Cardiac muscle cell (in vitro differentiated cells and primary cell): ENCODE measurements around the gene NFATC3. TPM values are rescaled to one million over a fixed set of nuclear protein-coding genes. Genes with fewer than 3 reads are reported as not detected.

Experiments used
- DNase-seq, 2 donors: peaks; one replicate each; pipeline versions ENCODE4 v3.0.0 to v3.0.0-alpha.2; 2010 to 2017; ENCODE audit warnings: low read depth in 1 of 2, low spot score in 1 of 2
- H3K27ac ChIP-seq: fragments of 200-600 bp; sonication (generic); 2 replicates; pipeline ENCODE4 v1.5.1; 2016
- H3K27me3 ChIP-seq: fragments of 200-600 bp; sonication (generic); 2 replicates; pipeline ENCODE4 v1.6.0; 2016; ENCODE audit warnings: control low read depth
- H3K36me3 ChIP-seq: fragments of 200-600 bp; sonication (generic); 2 replicates; pipeline ENCODE4 v1.5.1; 2016; ENCODE audit warnings: control low read depth
- H3K4me1 ChIP-seq: fragments of 200-600 bp; sonication (generic); 2 replicates; pipeline ENCODE4 v1.8.1; 2017; ENCODE audit warnings: low read depth, mild to moderate bottlenecking, mixed run types
- H3K4me3 ChIP-seq: fragments of 200-600 bp; sonication (generic); 2 replicates; pipeline ENCODE4 v1.5.1; 2016; ENCODE audit warnings: mild to moderate bottlenecking
- H3K9me3 ChIP-seq: fragments of 200-600 bp; sonication (generic); 2 replicates; pipeline ENCODE4 v1.5.1; 2017; ENCODE audit warnings: low read depth, mild to moderate bottlenecking, control low read depth
- CTCF ChIP-seq: IDR thresholded peaks from 2 replicates; pipeline ENCODE4 v1.5.1; 2012; ENCODE audit warnings: low read depth, mild to moderate bottlenecking, low read length
- polyA plus RNA-seq: library from polyadenylated mRNA; unstranded; fragments of >200 nt; fragmentation: Nextera tagmentation; extraction: Ambion mirVana; gene quantifications from 2 replicates; pipeline ENCODE4 v1.2.1, GENCODE V29; 2016
- total RNA-seq: library from RNA; depleted of rRNA; stranded (reverse); fragments of >200 nt; gene quantifications from 2 replicates; pipeline ENCODE4 v1.2.3, GENCODE V29; 2016

Gene NFATC3
- total and polyA plus RNA-seq, 2 experiments from 2014 or later: 13.6 to 26.2 TPM

GRCh38 chr16:68226116-68226515 lies 140.9 kb downstream of the NFATC3 start:
- no peak overlapping the region for H3K4me3 ChIP-seq
- no peak for TF ChIP-seq CTCF
- H3K36me3 ChIP-seq: no peaks in the 10 kb centered on the region
- no peak for DNase-seq
- H3K4me1 ChIP-seq: peaks cover 11% of the 10 kb centered on the region
- no peaks in the 10 kb centered on the region for H3K9me3 ChIP-seq
- no peaks in the 10 kb centered on the region for H3K27me3 ChIP-seq
- H3K27ac ChIP-seq: no peak overlapping the region

- Histone ChIP-seq H3K9me3 (no peaks in the 10 kb centered on the region), H3K4me1 (peaks cover 11% of the 10 kb centered on the region), H3K27ac (peak overlapping the region; percentile 19), H3K4me3 (no peak overlapping the region), H3K27me3 (no peaks in the 10 kb centered on the region), H3K36me3 (no peaks in the 10 kb centered on the region)
- no peak for TF ChIP-seq CTCF
- DNase-seq: no peak
Measured at GRCh38 chr16:68227183-68227793, 142.1 kb downstream of the NFATC3 start.

- Histone ChIP-seq H3K27ac (peak overlapping the region; percentile 19), H3K4me3 (no peak overlapping the region), H3K27me3 (no peaks in the 10 kb centered on the region), H3K36me3 (no peaks in the 10 kb centered on the region), H3K4me1 (peaks cover 11% of the 10 kb centered on the region), H3K9me3 (no peaks in the 10 kb centered on the region)
- DNase-seq: no peak
- TF ChIP-seq CTCF: no peak
Measured at GRCh38 chr16:68227850-68228553, 142.8 kb downstream of the NFATC3 start.

GRCh38 chr16:68228652-68229051 lies 143.5 kb downstream of the NFATC3 start:
- Histone ChIP-seq H3K36me3 (no peaks in the 10 kb centered on the region), H3K9me3 (no peaks in the 10 kb centered on the region), H3K4me1 (peaks cover 11% of the 10 kb centered on the region), H3K27ac (no peak overlapping the region), H3K4me3 (no peak overlapping the region), H3K27me3 (peaks cover 5% of the 10 kb centered on the region)
- no peak for DNase-seq
- no peak for TF ChIP-seq CTCF

DNA sequence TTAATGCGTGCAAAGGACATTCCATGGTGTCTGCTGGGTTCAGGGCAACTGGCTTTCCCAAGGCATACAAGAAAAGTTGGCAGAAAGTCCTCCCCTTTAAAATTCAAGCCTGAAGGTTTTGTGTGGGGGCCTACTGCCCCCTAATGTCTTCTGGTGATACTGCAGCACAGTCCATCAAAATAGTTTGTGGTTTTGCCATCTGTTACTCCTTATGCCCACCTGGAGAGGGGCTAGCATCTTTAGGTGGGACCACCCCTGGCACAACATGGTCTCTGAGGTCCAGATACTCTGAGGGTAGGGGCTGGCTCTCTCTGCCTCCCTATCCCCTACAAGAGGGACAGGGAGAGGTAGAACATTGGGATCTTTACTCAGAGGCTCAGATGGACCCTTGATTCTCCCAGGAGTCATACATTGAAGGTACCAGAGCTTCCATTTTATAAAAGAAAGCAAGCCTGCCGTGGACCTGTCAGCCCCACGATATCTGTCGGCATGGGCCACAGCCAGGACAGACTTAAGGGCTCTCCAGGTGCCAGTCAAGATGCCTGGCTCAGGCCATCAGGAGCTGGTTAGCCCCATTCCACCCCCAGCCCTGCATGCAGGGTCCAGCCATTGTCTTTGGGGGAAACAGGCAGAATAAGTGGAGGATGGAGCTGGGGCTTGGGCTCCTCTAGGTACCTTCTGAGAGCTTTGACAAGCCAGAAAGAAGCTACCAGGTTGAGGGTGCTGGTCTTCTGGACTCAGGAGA lies 144.4 kb downstream of the NFATC3 start:
- H3K36me3 ChIP-seq: no peaks in the 10 kb centered on the region
- peaks cover 12% of the 10 kb centered on the region for H3K4me1 ChIP-seq
- no peaks in the 10 kb centered on the region for H3K9me3 ChIP-seq
- H3K4me3 ChIP-seq: no peak overlapping the region
- peaks cover 13% of the 10 kb centered on the region for H3K27me3 ChIP-seq
- peak; percentile 68 to 78 for DNase-seq
- TF ChIP-seq CTCF: peak; percentile 94
- no peak overlapping the region for H3K27ac ChIP-seq
